K562 (cell line): Measurements from ENCODE around the gene NPPC. TPM values are rescaled to one million over a fixed set of nuclear protein-coding genes. Genes with fewer than 3 reads are reported as not detected.
A peak's percentile ranks its signal among the peaks of the same experiment; 100 is the strongest.

Experiments used
- ATAC-seq: fragments of 200-7000 bp; cut with Tn5 transposase; 3 replicates; pipeline ENCODE4 v1.9.1; 2020; ENCODE audit warnings: moderate library complexity
- BruUV-seq: library from RNA; stranded (reverse); fragments of 400-500 nt; replicated peaks from 2 replicates; lab custom pipeline; 2021; lab: Mats Ljungman, UMichigan
- CTCF ChIA-PET: fragments of 300-600 bp; formaldehyde crosslinking; extraction: SDS; loops from one replicate; lab custom pipeline; 2021; ENCODE audit warnings: low intra/inter-chr PET ratio; lab: Yijun Ruan, JAX
- POLR2A ChIA-PET: fragments of 300-600, 350-650 bp; sonication (Branson Sonifier 250); formaldehyde crosslinking; extraction: SDS; loops from one replicate; lab custom pipeline; 2021; ENCODE audit warnings: antibody characterized with exemption, inconsistent platforms; lab: Yijun Ruan, JAX
- DNase-seq, 4 experiments: peaks; one replicate each; pipeline versions ENCODE4 v3.0.0 to v3.0.0-alpha.2; 2011 to 2018; ENCODE audit warnings: low spot score in 3 of 4, mixed read lengths in 3 of 4; ENCODE audit errors: extremely low read depth in 1 of 4
- FAIRE-seq: peaks from 2 replicates; lab custom pipeline; 2011; peaks lifted over from hg19 to GRCh38; lab: Jason Lieb, UNC
- H2AFZ ChIP-seq: 2 replicates; pipeline ENCODE4 v1.6.0; 2011; ENCODE audit warnings: low read depth, low read length, control low read depth, inconsistent platforms
- H3K27ac ChIP-seq: fragments of 200-600 bp; 3 replicates; pipeline ENCODE4 v1.8.0; 2011; ENCODE audit warnings: low read depth, mild to moderate bottlenecking, control low read depth, inconsistent platforms, low read length, moderate library complexity, mixed read lengths; ENCODE audit errors: extremely low read depth
- H3K27me3 ChIP-seq, 2 experiments: fragments of 300-600 bp in 1 of 2; 2 replicates in 1 of 2; 3 replicates in 1 of 2; pipeline versions ENCODE4 v1.6.0 to v1.8.0; 2011; ENCODE audit warnings: inconsistent platforms in 2 of 2, low read length in 2 of 2, mild to moderate bottlenecking in 1 of 2, mixed read lengths in 1 of 2, moderate library complexity in 1 of 2; ENCODE audit not compliant: control insufficient read depth in 2 of 2, insufficient read depth in 2 of 2
- H3K36me3 ChIP-seq: fragments of 300-600 bp; 3 replicates; pipeline ENCODE4 v1.8.0; 2011; ENCODE audit warnings: mild to moderate bottlenecking, low read length, inconsistent platforms; ENCODE audit not compliant: control insufficient read depth, insufficient read depth
- H3K4me1 ChIP-seq, 2 experiments: fragments of 200-600 bp in 1 of 2; replicated peaks in 1 of 2; 2 replicates in 1 of 2; 3 replicates in 1 of 2; pipeline versions ENCODE4 v1.5.1 to v1.8.0; 2011; ENCODE audit warnings: inconsistent platforms in 2 of 2, low read length in 2 of 2, mild to moderate bottlenecking in 1 of 2, mixed read lengths in 1 of 2, moderate library complexity in 1 of 2; ENCODE audit not compliant: control insufficient read depth in 2 of 2, insufficient read depth in 2 of 2
- H3K4me2 ChIP-seq: 2 replicates; pipeline ENCODE4 v1.6.1; 2011; ENCODE audit warnings: low read length, control low read depth, inconsistent platforms, mixed read lengths; ENCODE audit not compliant: insufficient read depth
- H3K4me3 ChIP-seq: fragments of 200-600 bp; sonication (generic), shearing (Covaris generic); 2 replicates; pipeline ENCODE4 v1.5.1; 2016; ENCODE audit warnings: control low read depth, inconsistent platforms
- H3K79me2 ChIP-seq: fragments of 200-600 bp; 3 replicates; pipeline ENCODE4 v1.8.0; 2011; ENCODE audit warnings: low read length, inconsistent platforms; ENCODE audit not compliant: control insufficient read depth, insufficient read depth
- H3K9ac ChIP-seq, 2 experiments: 2 replicates each; pipeline versions ENCODE4 v1.6.0 to v1.6.1; 2011; ENCODE audit warnings: low read depth in 2 of 2, low read length in 2 of 2, control low read depth in 1 of 2, inconsistent platforms in 1 of 2, mild to moderate bottlenecking in 1 of 2, mixed read lengths in 1 of 2; ENCODE audit not compliant: insufficient read depth in 1 of 2
- H3K9me1 ChIP-seq: one replicate; pipeline ENCODE4 v1.6.0; 2011; ENCODE audit warnings: inconsistent platforms, mild to moderate bottlenecking, low read length, moderate library complexity; ENCODE audit not compliant: control insufficient read depth, insufficient read depth
- H3K9me3 ChIP-seq: replicated peaks from 2 replicates; pipeline ENCODE4 v1.5.1; 2011; ENCODE audit warnings: low read depth, low read length, inconsistent platforms; ENCODE audit not compliant: control insufficient read depth, insufficient read depth
- H4K20me1 ChIP-seq: replicated peaks from 2 replicates; pipeline ENCODE4 v1.6.1; 2011; ENCODE audit warnings: low read length, inconsistent platforms, mixed read lengths; ENCODE audit not compliant: control insufficient read depth, insufficient read depth
- GATAD2A ChIP-seq: fragments of 450-650 bp; IDR thresholded peaks from 2 replicates; pipeline ENCODE4 v1.6.1; 2017
- HLTF ChIP-seq: fragments of 450-650 bp; IDR thresholded peaks from 2 replicates; pipeline ENCODE4 v1.6.1; 2016
- MXI1 ChIP-seq: IDR thresholded peaks from 2 replicates; pipeline ENCODE4 v1.6.1; 2011; ENCODE audit warnings: low read depth, mild to moderate bottlenecking, improper control_type of control experiment, low read length
- RAD21 ChIP-seq, 2 experiments: fragments of 250-450 bp in 1 of 2; fragments of 450-650 bp in 1 of 2; sonication (Bioruptor Pico) in 1 of 2; formaldehyde crosslinking in 1 of 2; IDR thresholded peaks in 1 of 2; conservative IDR thresholded peaks in 1 of 2; 2 replicates each; pipeline versions ENCODE4 v1.4.0 to v1.8.0; 2020 to 2022; ENCODE audit warnings: mild to moderate bottlenecking in 2 of 2, moderate library complexity in 1 of 2
- THRAP3 ChIP-seq: fragments of 450-650 bp; IDR thresholded peaks from 2 replicates; pipeline ENCODE4 v1.6.1; 2016; ENCODE audit warnings: mild to moderate bottlenecking, inconsistent platforms, borderline replicate concordance
- ZC3H11A ChIP-seq: IDR thresholded peaks from 2 replicates; pipeline ENCODE4 v1.6.1; 2012; ENCODE audit warnings: low read depth, low read length, improper control_type of control experiment
- ZNF121 ChIP-seq: sonication (generic); formaldehyde crosslinking; conservative IDR thresholded peaks from 2 replicates; pipeline ENCODE4 v1.8.0; 2022; ENCODE audit warnings: missing genetic modification reagents
- ZNF75A ChIP-seq: fragments of 450-650 bp; formaldehyde crosslinking; IDR thresholded peaks from 2 replicates; pipeline ENCODE4 v1.4.0; 2020; ENCODE audit warnings: mild to moderate bottlenecking
- WGBS: fragments of 100-300 bp; shearing (Covaris generic); methylation state at CpG from one replicate; pipeline ENCODE4 v1.1.6; 2016; ENCODE audit warnings: low coverage, mixed read lengths; ENCODE audit not compliant: insufficient coverage; ENCODE audit errors: missing lambda C conversion rate; 5-methylcytosine and 5-hydroxymethylcytosine counted together
- in situ Hi-C: fragments of 300-500 bp; cut with MboI; formaldehyde crosslinking; loops from 4 replicates; pipeline ENCODE4 v1.15.0; 2018; ENCODE audit warnings: inconsistent platforms, mixed read lengths
- intact Hi-C: fragments of 100-400 bp; cut with micrococcal nuclease; formaldehyde crosslinking; loops from 2 replicates; pipeline ENCODE4 v1.14.2; 2022
- polyA plus RNA-seq, 8 experiments: library from polyadenylated mRNA; depleted of rRNA in 4 of 8; stranded (reverse) in 5 of 8; unstranded in 3 of 8; fragments of >200 nt; fragmentation: Nextera tagmentation in 2 of 8; fragmentation: Illumina TruSeq in 1 of 8; extraction: Ambion mirVana in 2 of 8; extraction: Trizol in 1 of 8; gene quantifications; 2 replicates each; pipeline versions ENCODE4 v1.2.1 to v1.2.3, GENCODE V29; 2011 to 2014; ENCODE audit warnings: inconsistent platforms in 1 of 8, missing spikeins in 1 of 8
- total RNA-seq, 7 experiments: library from RNA; depleted of rRNA in 6 of 7; stranded (reverse); fragments of >200 nt in 6 of 7; fragmentation: Illumina TruSeq in 2 of 7; extraction: Trizol in 2 of 7; gene quantifications; 2 replicates each; pipeline versions ENCODE4 v1.2.1 to v1.2.3, GENCODE V29; 2011 to 2021; ENCODE audit warnings: low replicate concordance in 1 of 7
- TF ChIP-seq, protein P1 (sequence below), 3 experiments: IDR thresholded peaks in 2 of 3; conservative IDR thresholded peaks in 1 of 3; 2 replicates each; pipeline ENCODE4 v1.5.1; 2011 to 2012; ENCODE audit warnings: low read length in 3 of 3, mild to moderate bottlenecking in 3 of 3, control low read depth in 2 of 3, improper control_type of control experiment in 1 of 3, inconsistent platforms in 1 of 3, low read depth in 1 of 3, mixed read lengths in 1 of 3, moderate library complexity in 1 of 3; ENCODE audit not compliant: insufficient read depth in 2 of 3

The NPPC gene
- total and polyA plus RNA-seq, 9 of the 15 experiments (the other 6 are each of a cell fraction or from before 2014, with no cell fraction given) = not detected

DNA sequence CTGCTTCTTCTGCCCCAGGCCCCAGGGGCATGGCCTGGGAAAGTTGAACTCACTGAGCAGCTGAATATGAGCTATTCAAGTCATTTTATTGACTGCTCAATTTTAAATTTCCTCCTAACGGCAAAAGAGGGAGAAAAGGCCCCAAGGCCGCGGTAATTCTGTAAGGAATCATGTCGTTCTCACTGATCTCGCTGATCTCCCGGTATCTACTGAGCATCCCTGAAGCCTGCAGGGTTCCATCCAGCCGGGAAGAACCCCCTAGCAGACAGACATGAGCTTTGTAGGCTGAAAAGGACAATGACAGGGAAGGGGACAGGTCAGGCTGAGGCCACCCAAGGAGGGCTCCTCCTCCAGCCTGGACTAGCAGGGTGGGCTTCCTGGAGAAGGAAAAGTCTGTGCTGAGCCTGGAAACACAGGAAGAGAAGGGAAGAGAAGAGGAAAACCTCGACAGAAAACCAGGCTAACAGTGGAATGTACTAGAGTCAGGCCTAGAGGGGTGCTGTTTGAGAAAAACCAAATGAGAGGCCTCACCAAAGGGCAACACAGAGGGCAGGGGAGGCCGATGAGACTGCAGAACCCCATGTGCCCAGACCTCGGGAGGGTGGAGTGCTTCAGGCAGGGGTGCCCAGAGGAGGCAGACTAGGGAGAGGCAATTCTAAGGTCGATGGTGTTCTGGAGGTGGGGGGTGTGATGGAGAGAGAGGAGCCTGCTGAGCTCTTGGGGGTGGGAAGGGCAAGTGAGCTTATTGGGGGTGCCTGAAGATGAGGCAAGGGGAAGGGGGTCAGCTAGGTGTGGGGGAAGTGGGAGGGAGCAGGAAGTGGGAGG lies 2.9 kb upstream of the NPPC start:
- no peak for FAIRE-seq

DNA sequence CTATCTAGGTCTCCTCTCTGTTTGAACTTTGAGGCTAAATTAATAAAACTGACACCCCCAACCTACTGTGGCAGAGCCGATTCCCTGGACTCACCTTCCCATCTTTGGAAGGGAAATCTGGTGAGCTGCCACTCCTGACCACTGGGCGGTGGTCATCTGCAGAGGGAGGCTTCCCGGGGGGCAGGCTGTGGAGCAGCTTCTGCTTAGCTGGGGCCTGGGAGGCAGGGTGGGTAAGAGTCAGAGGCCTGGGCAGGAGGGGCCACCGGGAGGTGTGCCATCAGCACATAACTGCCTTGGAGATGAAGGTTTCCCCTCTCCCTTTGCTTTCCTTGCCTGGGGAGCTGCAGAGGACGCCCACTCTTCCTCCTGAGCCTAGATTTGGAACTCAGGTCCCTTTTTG lies 2.3 kb upstream of the NPPC start:
- ChIA-PET CTCF (no interaction called here), POLR2A (interaction anchor here (0.6 kb wide), 2 partner anchors 9 to 1323 kb away, joined by 3 read pairs; partner anchors contain the start of gene ATG16L1)
- Histone ChIP-seq H3K4me2 (no peak overlapping the region), H2AFZ (no peak overlapping the region), H3K4me1 (peaks cover 0 to 30% of the 10 kb centered on the region in 2 experiments; a peak in 3 of 5 replicates), H3K9me3 (no peaks in the 10 kb centered on the region), H3K79me2 (no peaks in the 10 kb centered on the region), H3K9ac (no peak overlapping the region), H3K36me3 (no peaks in the 10 kb centered on the region), H4K20me1 (peaks cover 4% of the 10 kb centered on the region), H3K9me1 (no peaks in the 10 kb centered on the region), H3K27me3 (peaks cover 23 to 65% of the 10 kb centered on the region in 2 experiments), H3K4me3 (no peak overlapping the region)
- in situ Hi-C loops (no loop called here), intact Hi-C loops (loop anchor here (5.0 kb wide), 2 partner anchors 214 to 399 kb away; no protein-coding TSS in a partner anchor)
- ATAC-seq (no peak), DNase-seq (no peak), FAIRE-seq (no peak)
- 7% methylated on average over 3 of the region's 5 CpGs for WGBS
- no TSS peak for BruUV-seq
- TF ChIP-seq ZC3H11A (no peak), GATAD2A (no peak), RAD21 (CRISPR knock-in tag; conservative IDR thresholded peaks at IDR 0.05 in 1 of 2, IDR thresholded peaks at IDR 0.05 in 1 of 2) (peak in 1 of 2 experiments; percentile 32; a peak in 2 of 4 replicates), HLTF (no peak)
- TF ChIP-seq, protein P1, sequence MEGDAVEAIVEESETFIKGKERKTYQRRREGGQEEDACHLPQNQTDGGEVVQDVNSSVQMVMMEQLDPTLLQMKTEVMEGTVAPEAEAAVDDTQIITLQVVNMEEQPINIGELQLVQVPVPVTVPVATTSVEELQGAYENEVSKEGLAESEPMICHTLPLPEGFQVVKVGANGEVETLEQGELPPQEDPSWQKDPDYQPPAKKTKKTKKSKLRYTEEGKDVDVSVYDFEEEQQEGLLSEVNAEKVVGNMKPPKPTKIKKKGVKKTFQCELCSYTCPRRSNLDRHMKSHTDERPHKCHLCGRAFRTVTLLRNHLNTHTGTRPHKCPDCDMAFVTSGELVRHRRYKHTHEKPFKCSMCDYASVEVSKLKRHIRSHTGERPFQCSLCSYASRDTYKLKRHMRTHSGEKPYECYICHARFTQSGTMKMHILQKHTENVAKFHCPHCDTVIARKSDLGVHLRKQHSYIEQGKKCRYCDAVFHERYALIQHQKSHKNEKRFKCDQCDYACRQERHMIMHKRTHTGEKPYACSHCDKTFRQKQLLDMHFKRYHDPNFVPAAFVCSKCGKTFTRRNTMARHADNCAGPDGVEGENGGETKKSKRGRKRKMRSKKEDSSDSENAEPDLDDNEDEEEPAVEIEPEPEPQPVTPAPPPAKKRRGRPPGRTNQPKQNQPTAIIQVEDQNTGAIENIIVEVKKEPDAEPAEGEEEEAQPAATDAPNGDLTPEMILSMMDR (IDR thresholded peaks at IDR 0.05 in 2 of 3, conservative IDR thresholded peaks at IDR 0.05 in 1 of 3; ENCODE audit: insufficient read depth in 2 of 3, low read depth in 1 of 3, low read length in 3 of 3) = peak; percentile 14 to 32 (median 21); a peak in 3 of 6 replicates
- TF ChIP-seq, all 486 proteins: peak for 2
- no peak overlapping the region for H3K27ac ChIP-seq

More for the DNA sequence above, 2.9 kb upstream of the NPPC start:
- Histone ChIP-seq H2AFZ (no peak overlapping the region), H3K4me2 (no peak overlapping the region), H3K4me3 (no peak overlapping the region), H3K9me1 (no peaks in the 10 kb centered on the region), H4K20me1 (peaks cover 4% of the 10 kb centered on the region; the same call in 1 of the 2 replicates), H3K79me2 (no peaks in the 10 kb centered on the region), H3K36me3 (no peaks in the 10 kb centered on the region), H3K27ac (no peak overlapping the region), H3K9ac (no peak overlapping the region), H3K9me3 (no peaks in the 10 kb centered on the region), H3K4me1 (peaks cover 0 to 34% of the 10 kb centered on the region in 2 experiments; a peak in 3 of 5 replicates), H3K27me3 (peaks cover 17 to 63% of the 10 kb centered on the region in 2 experiments; a peak in 4 of 5 replicates)
- no peak for DNase-seq
- WGBS = 1% methylated on average over 11 of the region's 11 CpGs
- no peak for TF ChIP-seq MXI1
- no peak for TF ChIP-seq GATAD2A
- TF ChIP-seq ZNF75A (CRISPR knock-in tag) = no peak
- no peak for TF ChIP-seq THRAP3
- TF ChIP-seq ZNF121 = no peak
- in situ Hi-C loops (no loop called here), intact Hi-C loops (loop anchor here (5.0 kb wide), 2 partner anchors 213 to 398 kb away; no protein-coding TSS in a partner anchor)
- no peak for ATAC-seq
- ChIA-PET CTCF (no interaction called here), POLR2A (interaction anchor here (0.6 kb wide), 1 partner anchor 9 kb away, joined by 3 read pairs; no protein-coding TSS in a partner anchor)
- no TSS peak for BruUV-seq
